HEK293T (cell line): ENCODE results near the gene SPCS1.

Experiments
- CTCF ChIA-PET: fragments of 350-600 bp; formaldehyde crosslinking; extraction: SDS; loops from one replicate; lab custom pipeline; 2021; ENCODE audit warnings: antibody characterized with exemption, inconsistent platforms; lab: Yijun Ruan, JAX
- POLR2A ChIA-PET: fragments of 350-600 bp; formaldehyde crosslinking; extraction: SDS; loops from one replicate; lab custom pipeline; 2020; ENCODE audit warnings: antibody characterized with exemption, inconsistent platforms; lab: Yijun Ruan, JAX
- DNase-seq: peaks from one replicate; pipeline ENCODE4 v3.0.0; 2012; ENCODE audit warnings: mixed read lengths; ENCODE audit errors: extremely low spot score
- ARNT ChIP-seq: fragments of 450-650 bp; IDR thresholded peaks from 2 replicates; pipeline ENCODE4 v1.6.1; 2017; ENCODE audit warnings: mild to moderate bottlenecking
- BHLHE40 ChIP-seq: fragments of 450-650 bp; IDR thresholded peaks from 2 replicates; pipeline ENCODE4 v1.6.1; 2016; ENCODE audit warnings: mild to moderate bottlenecking, moderate library complexity, borderline replicate concordance
- CTBP1 ChIP-seq: fragments of 450-650 bp; IDR thresholded peaks from 2 replicates; pipeline ENCODE4 v1.6.1; 2016; ENCODE audit warnings: borderline replicate concordance
- ELF4 ChIP-seq: fragments of 450-650 bp; IDR thresholded peaks from 2 replicates; pipeline ENCODE4 v1.6.1; 2017; ENCODE audit warnings: antibody characterized with exemption
- FOXA1 ChIP-seq: fragments of 450-650 bp; IDR thresholded peaks from 2 replicates; pipeline ENCODE4 v1.6.1; 2016; ENCODE audit warnings: mild to moderate bottlenecking
- FOXK2 ChIP-seq: fragments of 450-650 bp; IDR thresholded peaks from 2 replicates; pipeline ENCODE4 v1.6.1; 2016; ENCODE audit warnings: mild to moderate bottlenecking
- FOXM1 ChIP-seq: fragments of 450-650 bp; IDR thresholded peaks from 2 replicates; pipeline ENCODE4 v1.6.1; 2017; ENCODE audit warnings: mild to moderate bottlenecking, borderline replicate concordance
- HDGF ChIP-seq: fragments of 450-650 bp; IDR thresholded peaks from 2 replicates; pipeline ENCODE4 v1.6.1; 2017; ENCODE audit warnings: antibody characterized with exemption, borderline replicate concordance
- L3MBTL2 ChIP-seq: fragments of 450-650 bp; conservative IDR thresholded peaks from 2 replicates; pipeline ENCODE4 v1.6.1; 2016; ENCODE audit warnings: mild to moderate bottlenecking
- LEF1 ChIP-seq: fragments of 450-650 bp; IDR thresholded peaks from 2 replicates; pipeline ENCODE4 v1.6.1; 2017; ENCODE audit warnings: mild to moderate bottlenecking, borderline replicate concordance
- NFRKB ChIP-seq: fragments of 450-650 bp; IDR thresholded peaks from 2 replicates; pipeline ENCODE4 v1.6.1; 2016; ENCODE audit warnings: mild to moderate bottlenecking, moderate library complexity
- SP1 ChIP-seq: fragments of 450-650 bp; IDR thresholded peaks from 2 replicates; pipeline ENCODE4 v1.6.1; 2017
- SUZ12 ChIP-seq: fragments of 450-650 bp; IDR thresholded peaks from 2 replicates; pipeline ENCODE4 v1.6.1; 2016; ENCODE audit warnings: mild to moderate bottlenecking
- TARDBP ChIP-seq: fragments of 450-650 bp; IDR thresholded peaks from 2 replicates; pipeline ENCODE4 v1.6.1; 2016
- ZNF384 ChIP-seq: fragments of 450-650 bp; IDR thresholded peaks from 2 replicates; pipeline ENCODE4 v1.6.1; 2016
- TF ChIP-seq, protein P1 (sequence below): fragments of 450-650 bp; IDR thresholded peaks from 2 replicates; pipeline ENCODE4 v1.6.1; 2016

SPCS1 gene

DNA sequence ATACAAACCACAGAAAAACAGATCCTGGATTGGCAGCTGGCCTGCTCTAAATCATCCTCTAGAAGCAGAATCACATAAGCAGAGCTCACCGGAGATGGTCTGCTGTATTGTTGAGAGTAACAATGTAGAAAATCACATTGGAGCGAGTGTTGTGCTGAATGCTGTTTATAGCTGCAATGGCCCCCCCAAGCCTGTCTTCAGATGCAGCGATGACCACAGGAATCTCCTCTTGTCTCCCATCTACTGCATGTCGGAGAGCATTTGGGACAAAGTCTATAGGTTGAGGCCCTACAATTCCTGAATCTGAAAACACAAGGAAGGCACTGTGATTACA is 8.3 kb upstream of the SPCS1 start:
- ChIA-PET POLR2A (interaction anchor here (3.3 kb wide), 1 partner anchor 8 kb away, joined by 14 read pairs; the partner anchor contains the start of genes GLT8D1 and SPCS1), CTCF (no interaction called here)
- no peak for TF ChIP-seq TARDBP
- TF ChIP-seq ARNT: no peak
- no peak for TF ChIP-seq FOXA1
- no peak for TF ChIP-seq SP1
- TF ChIP-seq L3MBTL2: no peak
- TF ChIP-seq BHLHE40: no peak
- TF ChIP-seq ZNF384: no peak
- no peak for TF ChIP-seq HDGF
- TF ChIP-seq NFRKB: no peak
- no peak for TF ChIP-seq SUZ12
- no peak for TF ChIP-seq LEF1
- no peak for TF ChIP-seq ELF4
- DNase-seq: no peak

DNA sequence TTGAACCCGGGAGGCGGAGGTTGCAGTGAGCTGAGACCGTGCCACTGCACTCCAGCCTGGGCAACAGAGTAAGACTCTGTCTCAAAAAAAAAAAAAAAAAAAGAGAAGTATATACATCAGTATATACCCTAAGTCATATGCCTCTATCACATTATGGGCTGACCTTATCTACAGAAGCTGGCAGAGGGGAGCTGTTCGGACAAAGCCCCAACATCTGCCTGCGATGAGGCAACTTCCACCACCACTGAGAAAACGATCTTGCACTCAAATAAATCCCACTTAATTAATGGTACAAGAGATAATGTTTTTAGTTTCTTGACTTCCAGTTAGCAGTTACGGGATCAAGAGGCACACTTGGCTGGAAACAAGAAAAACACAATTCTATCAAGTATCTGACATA is 2.6 kb upstream of the SPCS1 start:
- DNase-seq: no peak
- ChIA-PET POLR2A (interaction anchor here (0.7 kb wide), 1 partner anchor 18 kb away, joined by 5 read pairs; no protein-coding TSS in a partner anchor), CTCF (no interaction called here)
- TF ChIP-seq BHLHE40 (no peak), FOXM1 (no peak), TARDBP (no peak), ARNT (no peak), SP1 (no peak), CTBP1 (no peak), ZNF384 (no peak), L3MBTL2 (no peak), NFRKB (no peak), FOXA1 (no peak)
- TF ChIP-seq, protein P1, sequence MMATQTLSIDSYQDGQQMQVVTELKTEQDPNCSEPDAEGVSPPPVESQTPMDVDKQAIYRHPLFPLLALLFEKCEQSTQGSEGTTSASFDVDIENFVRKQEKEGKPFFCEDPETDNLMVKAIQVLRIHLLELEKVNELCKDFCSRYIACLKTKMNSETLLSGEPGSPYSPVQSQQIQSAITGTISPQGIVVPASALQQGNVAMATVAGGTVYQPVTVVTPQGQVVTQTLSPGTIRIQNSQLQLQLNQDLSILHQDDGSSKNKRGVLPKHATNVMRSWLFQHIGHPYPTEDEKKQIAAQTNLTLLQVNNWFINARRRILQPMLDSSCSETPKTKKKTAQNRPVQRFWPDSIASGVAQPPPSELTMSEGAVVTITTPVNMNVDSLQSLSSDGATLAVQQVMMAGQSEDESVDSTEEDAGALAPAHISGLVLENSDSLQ: no peak

DNA sequence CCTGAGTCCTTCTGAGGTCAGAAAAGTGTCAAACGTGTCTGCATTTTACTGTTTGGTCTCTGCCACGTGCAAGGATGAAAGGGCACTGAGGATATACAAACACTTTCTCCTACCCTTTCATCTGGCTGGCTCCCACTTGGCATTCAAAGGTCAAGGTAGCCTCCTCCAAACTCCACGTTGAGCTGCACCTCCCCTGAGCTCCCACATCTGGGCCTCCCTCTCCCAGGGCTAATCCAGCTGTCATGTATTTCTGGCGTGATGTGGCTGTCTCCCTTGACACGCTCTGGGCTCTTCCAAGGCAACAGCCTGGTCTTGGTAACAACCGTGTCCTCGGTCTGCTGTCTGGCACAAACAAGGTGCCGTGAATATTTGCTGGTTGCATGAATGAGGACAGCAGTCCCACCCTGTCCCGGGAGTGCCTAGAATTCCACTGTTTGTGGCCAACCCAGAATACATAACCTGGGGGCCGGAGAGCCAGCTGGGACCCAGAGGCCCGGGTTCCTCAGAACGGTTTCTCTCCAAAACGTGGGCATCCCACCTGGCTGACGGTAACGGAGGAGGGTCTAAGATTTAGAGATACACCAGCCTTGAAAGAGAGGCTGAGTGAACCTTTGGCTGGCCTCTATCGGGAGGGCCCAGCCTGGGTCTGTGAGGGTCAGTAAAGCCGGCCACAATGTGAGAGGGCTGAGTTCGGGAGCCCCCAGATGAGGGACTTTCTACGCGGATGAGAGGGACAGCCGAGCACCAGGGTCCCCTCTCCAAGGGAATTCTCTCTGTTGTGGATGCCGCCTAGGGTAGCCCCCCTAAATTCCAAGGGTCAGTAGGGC is 1.1 kb upstream of the SPCS1 start:
- no peak for TF ChIP-seq ZNF384
- CTCF ChIA-PET: interaction anchor here (0.7 kb wide), 1 partner anchor 282 kb away, joined by 3 read pairs; no protein-coding TSS in a partner anchor
- POLR2A ChIA-PET: interaction anchor here (1.0 to 2.5 kb wide), 7 partner anchors 8 to 193 kb away, joined by 3 to 14 read pairs (median 3); partner anchors contain the start of genes NEK4, STIMATE and UQCC5
- peak; percentile 26 for DNase-seq

DNA sequence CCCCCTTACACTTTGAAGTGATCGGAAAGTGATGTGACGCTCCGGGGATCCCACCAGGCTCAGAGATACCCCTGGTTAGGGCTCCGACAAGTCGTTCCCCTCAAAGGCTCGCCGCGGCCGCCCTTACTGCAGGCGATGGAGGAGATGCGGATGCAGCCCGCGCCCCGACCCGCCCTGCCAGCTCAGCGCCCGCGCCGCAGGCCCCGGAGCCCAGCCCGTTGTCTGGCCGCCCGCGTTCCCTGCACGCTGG is 543 bp upstream of the SPCS1 start:
- CTCF ChIA-PET: interaction anchor here (0.5 kb wide), 1 partner anchor 10 kb away, joined by 3 read pairs; no protein-coding TSS in a partner anchor
- TF ChIP-seq SP1 (no peak), NFRKB (no peak), FOXK2 (no peak), FOXA1 (no peak), ELF4 (no peak), CTBP1 (no peak), ZNF384 (no peak), LEF1 (no peak), HDGF (no peak)
- POLR2A ChIA-PET: interaction anchor here (1.0 to 2.5 kb wide), 8 partner anchors 9 to 192 kb away, joined by 3 to 14 read pairs (median 3); partner anchors contain the start of genes NEK4, STIMATE and UQCC5
- DNase-seq: no peak

DNA sequence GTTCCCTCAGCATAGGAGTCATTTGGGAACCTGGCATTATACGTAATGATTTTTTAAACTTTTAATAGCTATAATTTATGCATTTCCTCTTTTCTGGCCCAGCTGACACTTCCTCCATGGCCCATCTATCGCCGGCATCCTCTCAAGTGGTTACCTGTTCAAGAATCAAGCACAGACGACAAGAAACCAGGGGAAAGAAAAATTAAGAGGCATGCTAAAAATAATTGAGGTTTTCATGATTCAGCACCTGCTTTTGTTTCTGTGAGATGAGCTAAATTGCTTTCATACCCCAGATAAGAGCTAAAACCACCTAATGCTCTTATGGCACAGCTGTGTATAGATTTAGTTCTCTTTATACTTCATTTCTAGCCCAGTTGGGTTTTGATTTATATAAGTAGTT is 1.7 kb downstream of the SPCS1 start:
- POLR2A ChIA-PET: interaction anchor here (1.8 kb wide), 1 partner anchor 21 kb away, joined by 5 read pairs; no protein-coding TSS in a partner anchor
- TF ChIP-seq FOXK2 (no peak), NFRKB (no peak), L3MBTL2 (no peak), CTBP1 (no peak), ARNT (no peak), FOXM1 (no peak), ELF4 (no peak), BHLHE40 (no peak), SUZ12 (no peak), SP1 (no peak), ZNF384 (no peak), TARDBP (no peak), FOXA1 (no peak)
- DNase-seq: no peak
- CTCF ChIA-PET: interaction anchor here (0.7 kb wide), 1 partner anchor 19 kb away, joined by 4 read pairs; no protein-coding TSS in a partner anchor

DNA sequence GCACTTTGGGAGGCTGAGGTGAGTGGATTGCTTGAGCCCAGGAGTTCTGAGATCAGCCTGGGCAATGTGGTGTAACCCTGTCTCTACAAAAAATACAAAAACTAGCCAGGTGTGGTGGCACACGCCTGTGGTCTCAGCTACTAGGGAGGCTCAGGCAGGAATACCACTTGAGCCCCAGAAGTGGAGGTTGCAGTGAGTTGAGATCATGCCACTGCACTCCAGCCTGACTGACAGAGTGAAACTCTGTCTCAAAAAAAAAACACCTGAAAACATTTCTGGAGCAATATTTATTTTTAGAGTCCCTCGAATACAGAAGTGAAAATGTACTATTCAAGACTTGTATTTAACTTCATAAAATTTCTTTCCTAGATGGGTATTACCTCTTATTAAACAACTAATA is 4.6 kb downstream of the SPCS1 start:
- no peak for DNase-seq
- POLR2A ChIA-PET: no interaction called here
- no peak for TF ChIP-seq FOXK2
- TF ChIP-seq ZNF384: no peak
- TF ChIP-seq HDGF: no peak
- TF ChIP-seq FOXA1: no peak
- TF ChIP-seq ELF4: no peak
- TF ChIP-seq CTBP1: no peak
- no peak for TF ChIP-seq ARNT
- no peak for TF ChIP-seq TARDBP
- no peak for TF ChIP-seq SP1
- TF ChIP-seq FOXM1: no peak

DNA sequence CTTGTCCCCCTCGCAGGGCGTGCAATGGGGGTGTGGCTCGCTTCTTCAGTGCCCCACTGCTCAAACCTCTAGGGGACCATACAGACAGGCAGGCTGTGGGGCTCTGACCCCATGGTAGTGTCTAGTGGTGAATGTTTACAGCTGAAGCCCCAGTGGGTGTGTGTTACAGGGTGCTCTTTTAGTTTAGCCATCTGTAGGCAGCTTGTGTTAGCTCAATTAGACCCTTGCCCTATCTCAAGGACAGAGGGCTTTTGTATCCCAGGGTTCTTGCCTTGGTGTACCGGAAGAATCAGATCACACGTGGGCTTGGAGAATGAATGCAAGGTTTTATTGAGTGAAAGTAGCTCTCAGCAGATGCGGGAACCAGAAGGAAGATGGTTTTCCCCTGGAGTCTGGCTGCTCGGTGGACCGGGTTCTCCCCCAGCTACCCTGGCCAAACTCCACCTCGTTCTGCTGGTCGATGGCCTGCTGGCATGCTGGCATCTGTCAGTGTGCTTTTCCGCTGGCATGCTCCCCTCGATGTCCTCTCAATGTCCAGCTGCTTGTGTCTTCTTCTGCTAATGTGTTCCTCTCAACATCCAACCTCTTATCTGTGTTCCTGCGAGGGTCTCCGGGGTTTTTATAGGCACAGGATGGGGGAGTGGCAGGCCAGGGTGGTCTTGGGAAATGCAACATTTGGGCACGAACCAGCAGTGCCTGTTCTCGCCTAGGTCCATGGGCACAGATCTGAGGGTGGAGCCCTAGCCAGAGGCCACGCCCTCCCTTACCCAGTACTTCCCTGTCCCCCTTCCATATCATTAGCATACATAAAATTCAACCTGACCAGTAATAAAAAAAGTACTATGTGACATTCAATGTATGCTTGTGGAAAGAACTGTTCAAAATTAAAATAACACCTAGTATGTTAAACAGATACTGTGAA is 6.6 kb downstream of the SPCS1 start:
- TF ChIP-seq HDGF (no peak), ZNF384 (no peak), SP1 (no peak)
- CTCF ChIA-PET: no interaction called here

More for the DNA sequence above, 4.6 kb downstream of the SPCS1 start:
- CTCF ChIA-PET: no interaction called here

More for the DNA sequence above, 6.6 kb downstream of the SPCS1 start:
- no peak for DNase-seq
- POLR2A ChIA-PET: no interaction called here
